ENCODE results near the gene CEL.
"Not testable (repeated sequence)": the region's sequence is repeated elsewhere in the genome, so short reads cannot be mapped to it uniquely, and the experiment has no call there.

The CEL gene

GRCh38 chr9:133061764-133062145, at the start of gene CEL:
Gene CEL (plus strand): TSS chr9:133061981. CDS start chr9:133062003, 22 bp downstream.
- DNase-seq (ENCODE audit: low read depth in 2 of 2): not testable (repeated sequence)

- DNase-seq (ENCODE audit: low read depth in 2 of 2): no peak
Measured at GRCh38 chr9:133014696-133015095, 47.1 kb upstream of the CEL start.

GRCh38 chr9:133023117-133023890, 38.5 kb upstream of the CEL start:
- no peak for DNase-seq (ENCODE audit: low read depth in 2 of 2)

- no peak for DNase-seq (ENCODE audit: low read depth in 2 of 2)
Measured at GRCh38 chr9:133026426-133026825, 35.4 kb upstream of the CEL start.

GRCh38 chr9:133027134-133027533, 34.6 kb upstream of the CEL start:
- DNase-seq (ENCODE audit: low read depth in 2 of 2): no peak

- DNase-seq (ENCODE audit: low read depth in 2 of 2): no peak
Measured at GRCh38 chr9:133028221-133028620, 33.6 kb upstream of the CEL start.

GRCh38 chr9:133029994-133030316, 31.8 kb upstream of the CEL start:
- DNase-seq (ENCODE audit: low read depth in 2 of 2): no peak

GRCh38 chr9:133030317-133031129, 31.3 kb upstream of the CEL start, which contains the start of gene GTF3C5:
Gene GTF3C5 (plus strand): TSS chr9:133030997. CDS start chr9:133031012, 15 bp downstream.
- DNase-seq (ENCODE audit: low read depth in 2 of 2): peak; percentile 87 to 89

GRCh38 chr9:133031130-133031422, 30.7 kb upstream of the CEL start:
- DNase-seq (ENCODE audit: low read depth in 2 of 2): no peak

- DNase-seq (ENCODE audit: low read depth in 2 of 2): no peak
Measured at GRCh38 chr9:133031496-133031911, 30.3 kb upstream of the CEL start.

- DNase-seq (ENCODE audit: low read depth in 2 of 2): no peak
Measured at GRCh38 chr9:133032171-133032570, 29.6 kb upstream of the CEL start.

- DNase-seq (ENCODE audit: low read depth in 2 of 2): no peak
Measured at GRCh38 chr9:133035669-133036068, 26.1 kb upstream of the CEL start.

GRCh38 chr9:133037775-133038515, 23.8 kb upstream of the CEL start:
- no peak for DNase-seq (ENCODE audit: low read depth in 2 of 2)

- peak; percentile 9 for DNase-seq (ENCODE audit: low read depth in 2 of 2)
Measured at GRCh38 chr9:133040892-133041479, 20.8 kb upstream of the CEL start.

- DNase-seq (ENCODE audit: low read depth in 2 of 2): no peak
Measured at GRCh38 chr9:133041958-133042357, 19.8 kb upstream of the CEL start.

GRCh38 chr9:133042676-133043075, 19.1 kb upstream of the CEL start:
- DNase-seq (ENCODE audit: low read depth in 2 of 2): no peak

- no peak for DNase-seq (ENCODE audit: low read depth in 2 of 2)
Measured at GRCh38 chr9:133043449-133044035, 18.2 kb upstream of the CEL start.

GRCh38 chr9:133044125-133044524, 17.7 kb upstream of the CEL start:
- no peak for DNase-seq (ENCODE audit: low read depth in 2 of 2)

- peak; percentile 11 to 23 for DNase-seq (ENCODE audit: low read depth in 2 of 2)
Measured at GRCh38 chr9:133044661-133045060, 17.1 kb upstream of the CEL start.

- DNase-seq (ENCODE audit: low read depth in 2 of 2): no peak
Measured at GRCh38 chr9:133045132-133045531, 16.6 kb upstream of the CEL start.

- no peak for DNase-seq (ENCODE audit: low read depth in 2 of 2)
Measured at GRCh38 chr9:133046196-133046899, 15.4 kb upstream of the CEL start.

Data from stimulated activated CD8-positive, alpha-beta memory T cell treated with anti-CD3 and anti-CD28 coated beads, Interleukin-7, amount 100 ng/mL, for 4 hours (primary cell).